GM12878 (cell line): ENCODE data around the gene SPRYD7. TPM values are rescaled to one million over a fixed set of nuclear protein-coding genes. Genes with fewer than 3 reads are reported as not detected.

Experiments
- ATAC-seq: fragments of 200-7000 bp; cut with Tn5 transposase; 3 replicates; pipeline ENCODE4 v1.9.1; 2020; ENCODE audit warnings: mild to moderate bottlenecking, moderate library complexity
- BruUV-seq: library from RNA; stranded (reverse); fragments of 400-500 nt; replicated peaks from 2 replicates; lab custom pipeline; 2021; lab: Mats Ljungman, UMichigan
- CTCF ChIA-PET: fragments of 300-600 bp; sonication (Branson Sonifier 250); formaldehyde crosslinking; extraction: SDS; loops from one replicate; lab custom pipeline; 2021; ENCODE audit warnings: inconsistent platforms; lab: Yijun Ruan, JAX
- POLR2A ChIA-PET: fragments of 350-600 bp; formaldehyde crosslinking; extraction: SDS; loops from one replicate; lab custom pipeline; 2021; ENCODE audit warnings: inconsistent platforms; lab: Charles Lee
- RAD21 ChIA-PET: fragments of 300-600 bp; sonication (Branson Sonifier 250); formaldehyde crosslinking; loops from one replicate; lab custom pipeline; 2023; ENCODE audit warnings: antibody characterized with exemption; ENCODE audit not compliant: unreplicated experiment; lab: Charles Lee
- SMC1A ChIA-PET: fragments of 300-600 bp; sonication (Branson Sonifier 250); formaldehyde crosslinking; loops from one replicate; lab custom pipeline; 2023; ENCODE audit not compliant: unreplicated experiment, uncharacterized antibody; lab: Charles Lee
- DNase-seq: peaks from one replicate; pipeline ENCODE4 v3.0.0-alpha.2; 2011; ENCODE audit warnings: low read depth, low spot score
- FAIRE-seq: peaks from 3 replicates; lab custom pipeline; 2011; peaks lifted over from hg19 to GRCh38; lab: Jason Lieb, UNC
- H2AFZ ChIP-seq: 2 replicates; pipeline ENCODE4 v1.6.0; 2011; ENCODE audit warnings: low read depth, low read length, control low read depth; ENCODE audit not compliant: control insufficient read depth
- H3K27ac ChIP-seq: 2 replicates; pipeline ENCODE4 v1.5.1; 2011; ENCODE audit warnings: control low read depth; ENCODE audit not compliant: control insufficient read depth, insufficient read depth
- H3K27me3 ChIP-seq, 2 experiments: replicated peaks in 1 of 2; 2 replicates each; pipeline versions ENCODE4 v1.6.0 to v1.6.1; 2011; ENCODE audit warnings: low read length in 1 of 2; ENCODE audit not compliant: control insufficient read depth in 2 of 2, insufficient read depth in 2 of 2
- H3K36me3 ChIP-seq, 2 experiments: 2 replicates each; pipeline ENCODE4 v1.5.1; 2011; ENCODE audit warnings: low read length in 1 of 2; ENCODE audit not compliant: control insufficient read depth in 2 of 2, insufficient read depth in 2 of 2
- H3K4me1 ChIP-seq: 2 replicates; pipeline ENCODE4 v1.6.1; 2011; ENCODE audit warnings: mild to moderate bottlenecking, low read length, moderate library complexity, mixed read lengths; ENCODE audit not compliant: control insufficient read depth, insufficient read depth
- H3K4me2 ChIP-seq: 2 replicates; pipeline ENCODE4 v1.6.0; 2011; ENCODE audit warnings: control low read depth; ENCODE audit not compliant: control insufficient read depth, insufficient read depth
- H3K4me3 ChIP-seq: fragments of 200-600 bp; sonication (generic); 2 replicates; pipeline ENCODE4 v1.5.1; 2016
- H3K79me2 ChIP-seq: 2 replicates; pipeline ENCODE4 v1.6.0; 2011; ENCODE audit warnings: low read length; ENCODE audit not compliant: control insufficient read depth, insufficient read depth
- H3K9ac ChIP-seq: 2 replicates; pipeline ENCODE4 v1.8.0; 2011; ENCODE audit warnings: low read length, control low read depth, mixed read lengths; ENCODE audit not compliant: control insufficient read depth, insufficient read depth
- H3K9me3 ChIP-seq: replicated peaks from 3 replicates; pipeline ENCODE4 v1.5.1; 2011; ENCODE audit warnings: mild to moderate bottlenecking, low read length; ENCODE audit not compliant: control insufficient read depth, insufficient read depth
- H4K20me1 ChIP-seq: 2 replicates; pipeline ENCODE4 v1.6.0; 2011; ENCODE audit not compliant: control insufficient read depth, insufficient read depth
- ATF3 ChIP-seq: IDR thresholded peaks from 2 replicates; pipeline ENCODE4 v1.6.1; 2011; ENCODE audit warnings: low read depth, mild to moderate bottlenecking, low read length, moderate library complexity, borderline replicate concordance; ENCODE audit errors: extremely low read depth
- CHD4 ChIP-seq: fragments of 200-600 bp; sonication (generic); IDR thresholded peaks from 2 replicates; pipeline ENCODE4 v1.6.1; 2016; ENCODE audit warnings: mild to moderate bottlenecking
- EP300 ChIP-seq, 2 experiments: fragments of 150-350 bp in 1 of 2; IDR thresholded peaks; 2 replicates each; pipeline ENCODE4 v1.6.1; 2011 to 2012; ENCODE audit warnings: low read depth in 2 of 2, low read length in 2 of 2, borderline replicate concordance in 1 of 2, improper control_type of control experiment in 1 of 2, inconsistent platforms in 1 of 2; ENCODE audit not compliant: control insufficient read depth in 1 of 2
- EZH2 ChIP-seq: IDR thresholded peaks from 2 replicates; pipeline ENCODE4 v1.6.1; 2012; ENCODE audit warnings: low read depth, mild to moderate bottlenecking, control low read depth, inconsistent platforms, low read length, borderline replicate concordance; ENCODE audit not compliant: control insufficient read depth
- HDAC6 ChIP-seq: fragments of 200-600 bp; sonication (generic); IDR thresholded peaks from one replicate; pipeline ENCODE4 v1.8.0; 2017; ENCODE audit warnings: antibody characterized with exemption; ENCODE audit not compliant: unreplicated experiment
- KAT2A ChIP-seq: conservative IDR thresholded peaks from 2 replicates; pipeline ENCODE4 v1.6.1; 2011; ENCODE audit warnings: low read depth, low read length; ENCODE audit not compliant: control insufficient read depth
- MLLT1 ChIP-seq: fragments of 450-650 bp; IDR thresholded peaks from 2 replicates; pipeline ENCODE4 v1.6.1; 2016; ENCODE audit warnings: mild to moderate bottlenecking
- MTA2 ChIP-seq: fragments of 450-650 bp; IDR thresholded peaks from 2 replicates; pipeline ENCODE4 v1.6.1; 2016; ENCODE audit warnings: low read depth, mild to moderate bottlenecking, moderate library complexity
- NFYB ChIP-seq: IDR thresholded peaks from 2 replicates; pipeline ENCODE4 v1.6.1; 2011; ENCODE audit warnings: low read depth, mild to moderate bottlenecking, low read length, improper control_type of control experiment, moderate library complexity; ENCODE audit not compliant: insufficient read depth
- RELA ChIP-seq: fragments of 450-650 bp; IDR thresholded peaks from 2 replicates; pipeline ENCODE4 v1.8.0; 2014; ENCODE audit warnings: borderline replicate concordance; ENCODE audit not compliant: partially characterized antibody
- STAT3 ChIP-seq: IDR thresholded peaks from 2 replicates; pipeline ENCODE4 v1.6.1; 2011; ENCODE audit warnings: low read depth, low read length, improper control_type of control experiment
- ZNF592 ChIP-seq: fragments of 450-650 bp; IDR thresholded peaks from 2 replicates; pipeline ENCODE4 v1.6.1; 2017; ENCODE audit warnings: mild to moderate bottlenecking, moderate library complexity
- WGBS: methylation state at CpG from one replicate; pipeline ENCODE4 v1.1.6; 2016; ENCODE audit warnings: low lambda C conversion rate; ENCODE audit not compliant: insufficient replicate concordance, insufficient coverage; ENCODE audit errors: missing lambda C conversion rate; 5-methylcytosine and 5-hydroxymethylcytosine counted together
- in situ Hi-C: fragments of 300-500 bp; cut with MboI; formaldehyde crosslinking; loops from 9 replicates; pipeline ENCODE4 v1.14.3; 2018; ENCODE audit warnings: mixed read lengths
- intact Hi-C: fragments of 100-400 bp; cut with micrococcal nuclease; formaldehyde crosslinking; loops from one replicate; pipeline ENCODE4 v1.14.2; 2022; ENCODE audit not compliant: unreplicated experiment
- polyA plus RNA-seq, 11 experiments: library from polyadenylated mRNA; depleted of rRNA in 4 of 11; unstranded in 6 of 11; stranded (reverse) in 5 of 11; fragments of >200 nt; fragmentation: Nextera tagmentation in 4 of 11; fragmentation: Illumina TruSeq in 1 of 11; extraction: Ambion mirVana in 4 of 11; extraction: Trizol in 1 of 11; gene quantifications; 1 replicate in 1 of 11; 2 replicates in 10 of 11; pipeline versions ENCODE4 v1.2.1 to v1.2.3, GENCODE V29; 2011 to 2016; ENCODE audit warnings: inconsistent platforms in 2 of 11, missing spikeins in 2 of 11, low read depth in 1 of 11
- total RNA-seq, 4 experiments: library from RNA; depleted of rRNA in 3 of 4; stranded (reverse); fragments of >200 nt in 3 of 4; fragmentation: Illumina TruSeq in 1 of 4; extraction: Trizol in 1 of 4; gene quantifications; 2 replicates each; pipeline versions ENCODE4 v1.2.1 to v1.2.3, GENCODE V29; 2013 to 2021

Gene SPRYD7
- total and polyA plus RNA-seq, 10 of the 15 experiments (the other 5 are each of a cell fraction or from before 2014, with no cell fraction given), result 5.3 to 18.7 (median 9.6) TPM

GRCh38 chr13:49865218-49865617 lies 70.9 kb downstream of the SPRYD7 start:
- no peak for ATAC-seq
- intact Hi-C loops (no loop called here), in situ Hi-C loops (no loop called here)
- BruUV-seq, result no TSS peak
- FAIRE-seq, result no peak
- H3K27me3 ChIP-seq, result no peaks in the 10 kb centered on the region
- SMC1A ChIA-PET, result no interaction called here
- no peak for TF ChIP-seq MLLT1
- DNase-seq, result no peak
- RAD21 ChIA-PET, result no interaction called here
- no peaks in the 10 kb centered on the region for H3K36me3 ChIP-seq
- WGBS, result 52% methylated on average over 1 of the region's 1 CpG
- H3K4me2 ChIP-seq, result no peak overlapping the region
- no peaks in the 10 kb centered on the region; the same call in 2 of the 3 replicates for H3K9me3 ChIP-seq
- no peak overlapping the region for H2AFZ ChIP-seq
- CTCF ChIA-PET, result no interaction called here
- H3K27ac ChIP-seq, result no peak overlapping the region
- no peaks in the 10 kb centered on the region for H4K20me1 ChIP-seq
- no peak overlapping the region for H3K4me3 ChIP-seq
- H3K4me1 ChIP-seq, result no peaks in the 10 kb centered on the region
- POLR2A ChIA-PET, result no interaction called here
- H3K9ac ChIP-seq, result no peak overlapping the region
- H3K79me2 ChIP-seq, result no peaks in the 10 kb centered on the region

- Histone ChIP-seq H3K4me2 (no peak overlapping the region), H3K4me1 (no peaks in the 10 kb centered on the region), H3K27me3 (no peaks in the 10 kb centered on the region), H3K79me2 (no peaks in the 10 kb centered on the region), H3K27ac (no peak overlapping the region), H2AFZ (no peak overlapping the region), H3K4me3 (no peak overlapping the region), H3K9me3 (no peaks in the 10 kb centered on the region; the same call in 2 of the 3 replicates), H3K36me3 (no peaks in the 10 kb centered on the region), H4K20me1 (no peaks in the 10 kb centered on the region), H3K9ac (no peak overlapping the region)
- ChIA-PET CTCF (no interaction called here), POLR2A (no interaction called here), SMC1A (no interaction called here), RAD21 (no interaction called here)
- BruUV-seq, result no TSS peak
- FAIRE-seq (no peak), DNase-seq (no peak), ATAC-seq (no peak)
- intact Hi-C loops, result no loop called here
- in situ Hi-C loops, result no loop called here
- TF ChIP-seq HDAC6, result no peak
- no peak for TF ChIP-seq RELA
- TF ChIP-seq ATF3, result no peak
- TF ChIP-seq EP300 (IDR thresholded peaks at IDR 0.05; ENCODE audit: borderline replicate concordance in 1 of 2, control insufficient read depth in 1 of 2, low read depth in 2 of 2, low read length in 2 of 2), result no peak
- TF ChIP-seq NFYB, result no peak
- no peak for TF ChIP-seq CHD4
- TF ChIP-seq EZH2, result no peak
- TF ChIP-seq KAT2A, result no peak
- no peak for TF ChIP-seq ZNF592
- no peak for TF ChIP-seq STAT3
- TF ChIP-seq MTA2, result no peak
These were observed 71.6 kb downstream of the SPRYD7 start for GRCh38 chr13:49864509-49864908.
